Measurements from ENCODE around the gene LBHD2. TPM values are rescaled to one million over a fixed set of nuclear protein-coding genes. Genes with fewer than 3 reads are reported as not detected.

LBHD2 gene
- total RNA-seq, 1 experiment from 2014 or later = not detected

GRCh38 chr14:103096387-103096786 is 12.4 kb downstream of the LBHD2 start (continued):
- no peak for TF ChIP-seq RAD21 (IDR thresholded peaks at IDR 0.05; ENCODE audit: low read depth)
- TF ChIP-seq ATF3 (IDR thresholded peaks at IDR 0.05) = no peak
- no peak for TF ChIP-seq SIN3A (IDR thresholded peaks at IDR 0.05; ENCODE audit: low read depth)
- TF ChIP-seq SP1 (IDR thresholded peaks at IDR 0.05; ENCODE audit: low read depth) = no peak
- TF ChIP-seq ZNF274 (IDR thresholded peaks at IDR 0.05; ENCODE audit: low read depth, low read length) = no peak
- no peak for TF ChIP-seq CBX3 (IDR thresholded peaks at IDR 0.05; ENCODE audit: low read depth)
- no peak for TF ChIP-seq ZFX (IDR thresholded peaks at IDR 0.05)
- no peak for TF ChIP-seq CEBPB (IDR thresholded peaks at IDR 0.05; ENCODE audit: low read depth)

DNA sequence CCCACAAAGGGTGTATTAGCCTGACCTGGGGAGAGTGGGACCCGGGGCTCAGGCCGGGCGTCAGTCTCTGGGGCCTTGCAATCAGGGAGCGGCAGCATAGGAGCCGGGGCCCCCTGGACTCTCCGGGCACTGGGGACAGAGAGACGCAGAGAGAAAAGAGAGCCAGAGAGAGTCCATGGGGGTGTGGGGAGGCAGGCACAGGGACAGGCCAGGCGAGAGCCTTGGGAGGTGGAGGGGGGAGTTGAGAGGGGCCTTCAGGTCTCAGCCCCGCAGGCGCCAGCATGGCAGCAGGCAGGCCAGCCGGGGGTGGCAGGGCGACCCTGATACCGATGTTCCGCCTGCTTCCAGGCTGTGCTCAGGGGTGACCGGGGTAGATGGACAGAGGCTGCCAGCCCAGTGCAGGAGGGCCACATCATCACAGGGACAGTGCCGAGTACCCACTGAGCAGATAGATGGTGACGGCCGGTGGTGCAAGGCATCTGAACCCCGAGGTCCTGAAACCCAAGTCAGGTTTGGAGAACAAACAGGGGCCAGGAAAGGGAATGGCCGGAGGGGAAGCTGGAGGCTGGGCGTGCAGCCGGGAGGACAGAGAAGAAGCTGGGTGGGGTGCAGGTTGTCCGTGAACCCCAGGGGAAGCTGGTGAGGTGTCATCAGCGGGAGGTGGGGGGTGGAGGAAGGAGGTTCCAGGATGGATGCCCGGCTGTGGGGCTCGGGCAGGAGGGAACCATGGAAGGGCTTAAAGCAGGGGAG is 13.4 kb downstream of the LBHD2 start:
- Histone ChIP-seq H3K9me3 (ENCODE audit: control insufficient read depth in 1 of 2, insufficient read depth in 1 of 2, low read depth in 1 of 2, low read length in 2 of 2) (no peaks in the 10 kb centered on the region), H3K9me2 (ENCODE audit: insufficient read depth) (no peaks in the 10 kb centered on the region), H2AFZ (ENCODE audit: low read depth, low read length, poor library complexity, severe bottlenecking) (no peak overlapping the region), H3K79me2 (ENCODE audit: insufficient read depth, low read length) (no peaks in the 10 kb centered on the region), H3K36me3 (ENCODE audit: control insufficient read depth in 1 of 2, insufficient read depth in 2 of 2, low read length in 2 of 2) (no peaks in the 10 kb centered on the region), H3K27ac (ENCODE audit: low read depth, low read length) (no peak overlapping the region), H3K4me1 (ENCODE audit: control insufficient read depth in 1 of 2, insufficient read depth in 2 of 2, low read length in 2 of 2) (no peaks in the 10 kb centered on the region), H3K4me2 (ENCODE audit: low read length) (no peak overlapping the region), H4K20me1 (ENCODE audit: insufficient read depth) (no peaks in the 10 kb centered on the region), H3K9ac (ENCODE audit: low read length) (no peak overlapping the region), H3K4me3 (replicated peaks in 1 of 2; ENCODE audit: low read depth in 1 of 2, low read length in 2 of 2) (no peak overlapping the region), H3K27me3 (ENCODE audit: insufficient read depth, low read length) (no peaks in the 10 kb centered on the region)
- TF ChIP-seq EGR1 (IDR thresholded peaks at IDR 0.05; ENCODE audit: low read depth) (no peak), SP1 (IDR thresholded peaks at IDR 0.05; ENCODE audit: low read depth) (no peak), EZH2 (IDR thresholded peaks at IDR 0.05) (no peak), CTCF (IDR thresholded peaks at IDR 0.05 in 2 of 3, conservative IDR thresholded peaks at IDR 0.05 in 1 of 3; ENCODE audit: borderline replicate concordance in 1 of 3, insufficient read depth in 1 of 3, low read depth in 2 of 3, low read length in 2 of 3) (no peak), MAX (IDR thresholded peaks at IDR 0.05) (no peak), ZNF274 (IDR thresholded peaks at IDR 0.05; ENCODE audit: low read depth, low read length) (no peak), CEBPB (IDR thresholded peaks at IDR 0.05; ENCODE audit: low read depth) (no peak), ELF1 (IDR thresholded peaks at IDR 0.05; ENCODE audit: borderline replicate concordance, low read depth) (no peak), SRF (IDR thresholded peaks at IDR 0.05; ENCODE audit: low read depth) (no peak), SIN3A (IDR thresholded peaks at IDR 0.05; ENCODE audit: low read depth) (no peak), FOSL1 (IDR thresholded peaks at IDR 0.05; ENCODE audit: low read depth) (no peak), ATF3 (IDR thresholded peaks at IDR 0.05) (no peak)
- TF ChIP-seq, protein P1, sequence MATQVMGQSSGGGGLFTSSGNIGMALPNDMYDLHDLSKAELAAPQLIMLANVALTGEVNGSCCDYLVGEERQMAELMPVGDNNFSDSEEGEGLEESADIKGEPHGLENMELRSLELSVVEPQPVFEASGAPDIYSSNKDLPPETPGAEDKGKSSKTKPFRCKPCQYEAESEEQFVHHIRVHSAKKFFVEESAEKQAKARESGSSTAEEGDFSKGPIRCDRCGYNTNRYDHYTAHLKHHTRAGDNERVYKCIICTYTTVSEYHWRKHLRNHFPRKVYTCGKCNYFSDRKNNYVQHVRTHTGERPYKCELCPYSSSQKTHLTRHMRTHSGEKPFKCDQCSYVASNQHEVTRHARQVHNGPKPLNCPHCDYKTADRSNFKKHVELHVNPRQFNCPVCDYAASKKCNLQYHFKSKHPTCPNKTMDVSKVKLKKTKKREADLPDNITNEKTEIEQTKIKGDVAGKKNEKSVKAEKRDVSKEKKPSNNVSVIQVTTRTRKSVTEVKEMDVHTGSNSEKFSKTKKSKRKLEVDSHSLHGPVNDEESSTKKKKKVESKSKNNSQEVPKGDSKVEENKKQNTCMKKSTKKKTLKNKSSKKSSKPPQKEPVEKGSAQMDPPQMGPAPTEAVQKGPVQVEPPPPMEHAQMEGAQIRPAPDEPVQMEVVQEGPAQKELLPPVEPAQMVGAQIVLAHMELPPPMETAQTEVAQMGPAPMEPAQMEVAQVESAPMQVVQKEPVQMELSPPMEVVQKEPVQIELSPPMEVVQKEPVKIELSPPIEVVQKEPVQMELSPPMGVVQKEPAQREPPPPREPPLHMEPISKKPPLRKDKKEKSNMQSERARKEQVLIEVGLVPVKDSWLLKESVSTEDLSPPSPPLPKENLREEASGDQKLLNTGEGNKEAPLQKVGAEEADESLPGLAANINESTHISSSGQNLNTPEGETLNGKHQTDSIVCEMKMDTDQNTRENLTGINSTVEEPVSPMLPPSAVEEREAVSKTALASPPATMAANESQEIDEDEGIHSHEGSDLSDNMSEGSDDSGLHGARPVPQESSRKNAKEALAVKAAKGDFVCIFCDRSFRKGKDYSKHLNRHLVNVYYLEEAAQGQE (IDR thresholded peaks at IDR 0.05; ENCODE audit: low read depth) = no peak
- ATAC-seq (no peak), DNase-seq (ENCODE audit: low read depth, low spot score) (no peak)
- CTCF ChIA-PET = interaction anchor here (4.0 kb wide), 1 partner anchor 7 kb away, joined by 41 read pairs; no protein-coding TSS in a partner anchor
- RAD21 ChIA-PET (ENCODE audit: low non-redundant PET in 1 of 2, low total read pairs in 2 of 2, uncharacterized antibody in 2 of 2, unreplicated experiment in 2 of 2) = no interaction called here
- POLR2A ChIA-PET = no interaction called here
- no TSS peak for BruUV-seq (replicated peaks)
- intact Hi-C loops (cut with micrococcal nuclease) = no loop called here
